GDM1 (cell line): ENCODE results near the gene SLC16A13.
A peak's percentile ranks its signal among the peaks of the same experiment; 100 is the strongest.
"Not testable (repeated sequence)": the region's sequence is repeated elsewhere in the genome, so short reads cannot be mapped to it uniquely, and the experiment has no call there.

ENCODE experiments used
- DNase-seq: peaks from one replicate; lab custom pipeline; 2025; lab: John Stamatoyannopoulos, UW

SLC16A13 gene

GRCh38 chr17:7064261-7064660, 28.4 kb downstream of the SLC16A13 start:
- no peak for DNase-seq

GRCh38 chr17:7067198-7067597, 31.4 kb downstream of the SLC16A13 start:
- DNase-seq, result no peak

GRCh38 chr17:7068268-7068667, 32.5 kb downstream of the SLC16A13 start:
- DNase-seq, result no peak

GRCh38 chr17:7070712-7071111, 34.9 kb downstream of the SLC16A13 start:
- no peak for DNase-seq

GRCh38 chr17:7072406-7072805, 36.6 kb downstream of the SLC16A13 start:
- no peak for DNase-seq

GRCh38 chr17:7074931-7075330, 39.1 kb downstream of the SLC16A13 start:
- DNase-seq, result no peak

GRCh38 chr17:7077911-7078546, 42.2 kb downstream of the SLC16A13 start:
- DNase-seq, result no peak

- no peak for DNase-seq
These were observed 42.9 kb downstream of the SLC16A13 start for GRCh38 chr17:7078711-7079110.

- DNase-seq, result peak; percentile 44
These were observed 44.0 kb downstream of the SLC16A13 start, which contains the start of gene CLEC10A for GRCh38 chr17:7079581-7080455. TSS of gene CLEC10A (minus strand) at chr17:7080251. CDS start at chr17:7078812, 1,439 bp downstream.

GRCh38 chr17:7080456-7081041, 44.7 kb downstream of the SLC16A13 start:
- DNase-seq, result no peak

- peak; percentile 70 for DNase-seq
These were observed 45.7 kb downstream of the SLC16A13 start for GRCh38 chr17:7081341-7082062.

GRCh38 chr17:7083592-7083991, 47.8 kb downstream of the SLC16A13 start:
- DNase-seq, result no peak

GRCh38 chr17:7084088-7084487, 48.3 kb downstream of the SLC16A13 start:
- DNase-seq, result no peak

GRCh38 chr17:7088442-7088841, 52.6 kb downstream of the SLC16A13 start:
- not testable (repeated sequence) for DNase-seq

GRCh38 chr17:7089570-7089969, 53.8 kb downstream of the SLC16A13 start:
- not testable (repeated sequence) for DNase-seq
